Activated CD4-positive, alpha-beta T cell treated with anti-CD3 and anti-CD28 coated beads, Interleukin-2, amount 50 U/mL, for 24 hours (primary cell): ENCODE results near the gene NAV2.

ENCODE experiments used
- DNase-seq, 2 donors: peaks; one replicate each; pipeline ENCODE4 v3.0.0-alpha.2; 2020; ENCODE audit warnings: low read depth in 1 of 2, low spot score in 1 of 2

NAV2 gene

GRCh38 chr11:19712281-19713195 is at the start of gene NAV2:
NAV2 (plus strand) TSS chr11:19712837; CDS start chr11:19713696, 859 bp downstream.
- peak; percentile 39 to 43 for DNase-seq

GRCh38 chr11:19663206-19663605 is 49.4 kb upstream of the NAV2 start:
- DNase-seq, result no peak

GRCh38 chr11:19664886-19665548 is 47.6 kb upstream of the NAV2 start:
- no peak for DNase-seq

GRCh38 chr11:19666951-19667350 is 45.7 kb upstream of the NAV2 start:
- no peak for DNase-seq

GRCh38 chr11:19669511-19669910 is 43.1 kb upstream of the NAV2 start:
- no peak for DNase-seq

GRCh38 chr11:19670030-19670791 is 42.4 kb upstream of the NAV2 start:
- no peak for DNase-seq

- no peak for DNase-seq
Observed at GRCh38 chr11:19672586-19673206, 39.9 kb upstream of the NAV2 start.

- DNase-seq, result no peak
Observed at GRCh38 chr11:19673924-19674729, 38.5 kb upstream of the NAV2 start.

GRCh38 chr11:19674836-19675235 is 37.8 kb upstream of the NAV2 start:
- no peak for DNase-seq

GRCh38 chr11:19675397-19675796 is 37.2 kb upstream of the NAV2 start:
- no peak for DNase-seq

- DNase-seq, result no peak
Observed at GRCh38 chr11:19676475-19677380, 35.9 kb upstream of the NAV2 start.

- DNase-seq, result no peak
Observed at GRCh38 chr11:19677381-19678080, 35.1 kb upstream of the NAV2 start.

- DNase-seq, result no peak
Observed at GRCh38 chr11:19679952-19680828, 32.4 kb upstream of the NAV2 start.

GRCh38 chr11:19680829-19681368 is 31.7 kb upstream of the NAV2 start:
- DNase-seq, result no peak

- DNase-seq, result no peak
Observed at GRCh38 chr11:19683141-19683805, 29.4 kb upstream of the NAV2 start.

GRCh38 chr11:19683862-19684491 is 28.7 kb upstream of the NAV2 start:
- no peak for DNase-seq
